ENCODE measurements around the gene TSN.

DNA sequence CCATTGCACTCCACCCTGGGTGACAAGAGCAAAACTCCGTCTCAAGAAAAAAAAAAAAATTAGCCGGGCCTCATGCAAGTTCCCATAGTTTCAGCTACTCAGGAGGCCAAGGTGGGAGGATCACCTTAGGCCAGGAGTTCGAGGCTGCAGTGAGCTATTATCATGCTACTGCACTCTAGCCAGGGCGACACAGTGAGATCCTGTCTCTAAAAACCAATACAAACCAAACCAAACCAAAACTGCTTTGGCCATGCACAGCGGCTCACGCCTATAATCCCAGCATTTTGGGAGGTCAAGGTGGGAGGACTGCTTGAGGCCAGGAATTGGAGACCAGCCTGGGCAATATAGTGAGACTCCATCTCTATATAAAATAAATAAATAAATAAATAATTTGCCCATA, 37.9 kb upstream of the TSN start:
- TF ChIP-seq, protein P1, sequence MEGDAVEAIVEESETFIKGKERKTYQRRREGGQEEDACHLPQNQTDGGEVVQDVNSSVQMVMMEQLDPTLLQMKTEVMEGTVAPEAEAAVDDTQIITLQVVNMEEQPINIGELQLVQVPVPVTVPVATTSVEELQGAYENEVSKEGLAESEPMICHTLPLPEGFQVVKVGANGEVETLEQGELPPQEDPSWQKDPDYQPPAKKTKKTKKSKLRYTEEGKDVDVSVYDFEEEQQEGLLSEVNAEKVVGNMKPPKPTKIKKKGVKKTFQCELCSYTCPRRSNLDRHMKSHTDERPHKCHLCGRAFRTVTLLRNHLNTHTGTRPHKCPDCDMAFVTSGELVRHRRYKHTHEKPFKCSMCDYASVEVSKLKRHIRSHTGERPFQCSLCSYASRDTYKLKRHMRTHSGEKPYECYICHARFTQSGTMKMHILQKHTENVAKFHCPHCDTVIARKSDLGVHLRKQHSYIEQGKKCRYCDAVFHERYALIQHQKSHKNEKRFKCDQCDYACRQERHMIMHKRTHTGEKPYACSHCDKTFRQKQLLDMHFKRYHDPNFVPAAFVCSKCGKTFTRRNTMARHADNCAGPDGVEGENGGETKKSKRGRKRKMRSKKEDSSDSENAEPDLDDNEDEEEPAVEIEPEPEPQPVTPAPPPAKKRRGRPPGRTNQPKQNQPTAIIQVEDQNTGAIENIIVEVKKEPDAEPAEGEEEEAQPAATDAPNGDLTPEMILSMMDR (conservative IDR thresholded peaks at IDR 0.05; ENCODE audit: low read depth, low read length), result no peak
- TF ChIP-seq EZH2 (IDR thresholded peaks at IDR 0.05; ENCODE audit: borderline replicate concordance, low read depth, low read length, poor library complexity, severe bottlenecking), result no peak

All from A673 (cell line).